ENCODE measurements around the gene RABGAP1L. TPM values are rescaled to one million over a fixed set of nuclear protein-coding genes. Genes with fewer than 3 reads are reported as not detected.
"Not testable (repeated sequence)": the region's sequence is repeated elsewhere in the genome, so short reads cannot be mapped to it uniquely, and the experiment has no call there.

RABGAP1L gene
- polyA plus RNA-seq, 4 donors = 20.6 to 53.9 (median 25.1) TPM

- H3K27ac ChIP-seq (ENCODE audit: low read depth in 1 of 3, low read length in 2 of 3) = no peak overlapping the region
- no peak overlapping the region for H3K4me3 ChIP-seq (ENCODE audit: low read depth in 1 of 3, low read length in 3 of 3)
- FAIRE-seq (no peak), DNase-seq (no peak)
- no peaks in the 10 kb centered on the region for H3K9me3 ChIP-seq (ENCODE audit: control insufficient read depth in 2 of 2, insufficient read depth in 1 of 2, low read depth in 1 of 2, low read length in 1 of 2)
- H3K36me3 ChIP-seq (ENCODE audit: control insufficient read depth in 3 of 3, insufficient read depth in 2 of 3, low read depth in 1 of 3, low read length in 3 of 3) = peaks cover 0 to 4% (median 0%) of the 10 kb centered on the region in 3 donors
- WGBS, 3 donors = 43 to 71% (median 44%) methylated on average over 2 of the region's 2 CpGs
- H3K27me3 ChIP-seq (ENCODE audit: control insufficient read depth in 3 of 3, insufficient read depth in 3 of 3, low read length in 3 of 3) = no peaks in the 10 kb centered on the region
- peaks cover 0 to 4% (median 0%) of the 10 kb centered on the region in 3 donors for H3K4me1 ChIP-seq (ENCODE audit: control insufficient read depth in 3 of 3, insufficient read depth in 2 of 3, low read depth in 1 of 3, low read length in 2 of 3)
Measured at GRCh38 chr1:174809755-174810280, 650.5 kb downstream of the RABGAP1L start.

DNA sequence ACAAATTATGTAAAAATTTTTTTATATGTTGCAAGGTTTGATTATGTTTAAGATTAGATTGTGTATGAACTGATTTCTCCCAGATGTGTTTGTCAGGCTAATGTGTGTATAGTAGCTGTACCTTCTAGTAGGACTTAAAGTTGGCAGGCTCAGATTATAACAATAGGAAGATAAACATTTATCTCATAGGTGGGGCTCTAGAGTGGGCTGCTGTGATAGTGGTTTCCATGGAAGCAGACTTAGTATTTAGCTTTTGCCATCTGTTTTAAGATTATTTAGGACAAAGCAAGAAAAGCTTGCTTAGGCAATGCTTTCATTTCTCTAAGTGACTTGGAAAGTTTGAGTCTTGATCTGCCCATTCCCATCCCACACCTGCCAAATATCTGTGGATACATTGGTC lies 652.7 kb downstream of the RABGAP1L start:
- FAIRE-seq = no peak

DNA sequence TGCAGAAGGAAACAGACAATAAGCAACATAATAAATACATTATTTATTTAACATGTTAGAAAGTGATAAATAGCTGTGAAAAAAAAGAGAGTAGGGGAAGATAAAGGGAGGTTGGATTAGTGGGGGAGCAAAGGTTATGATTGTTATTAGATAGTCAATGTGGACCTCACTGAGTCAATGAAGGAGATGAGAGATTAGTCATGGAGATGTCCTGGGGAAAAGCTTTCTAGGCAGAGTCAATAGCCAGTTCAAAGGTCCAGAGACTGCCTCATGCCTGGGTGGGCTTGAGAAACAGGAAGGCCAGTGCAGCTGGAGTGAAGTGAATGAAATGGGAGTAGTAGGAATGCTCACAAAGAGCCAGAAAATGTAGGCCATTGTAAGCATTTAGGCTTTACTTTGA lies 653.3 kb downstream of the RABGAP1L start:
- peaks cover 0 to 4% (median 0%) of the 10 kb centered on the region in 3 donors for H3K4me1 ChIP-seq (ENCODE audit: control insufficient read depth in 3 of 3, insufficient read depth in 2 of 3, low read depth in 1 of 3, low read length in 2 of 3)
- DNase-seq = peak in 1 of 2 donors; percentile 50
- no peak overlapping the region for H3K27ac ChIP-seq (ENCODE audit: low read depth in 1 of 3, low read length in 2 of 3)
- H3K36me3 ChIP-seq (ENCODE audit: control insufficient read depth in 3 of 3, insufficient read depth in 2 of 3, low read depth in 1 of 3, low read length in 3 of 3) = peaks cover 0 to 4% (median 0%) of the 10 kb centered on the region in 3 donors
- H3K9me3 ChIP-seq (ENCODE audit: control insufficient read depth in 2 of 2, insufficient read depth in 1 of 2, low read depth in 1 of 2, low read length in 1 of 2) = no peaks in the 10 kb centered on the region
- H3K4me3 ChIP-seq (ENCODE audit: low read depth in 1 of 3, low read length in 3 of 3) = no peak overlapping the region
- no peak for FAIRE-seq
- H3K27me3 ChIP-seq (ENCODE audit: control insufficient read depth in 3 of 3, insufficient read depth in 3 of 3, low read length in 3 of 3) = no peaks in the 10 kb centered on the region

More for the DNA sequence above, 652.7 kb downstream of the RABGAP1L start:
- Histone ChIP-seq H3K27me3 (ENCODE audit: control insufficient read depth in 3 of 3, insufficient read depth in 3 of 3, low read length in 3 of 3) (no peaks in the 10 kb centered on the region), H3K27ac (ENCODE audit: low read depth in 1 of 3, low read length in 2 of 3) (no peak overlapping the region), H3K36me3 (ENCODE audit: control insufficient read depth in 3 of 3, insufficient read depth in 2 of 3, low read depth in 1 of 3, low read length in 3 of 3) (peaks cover 0 to 4% (median 0%) of the 10 kb centered on the region in 3 donors), H3K4me1 (ENCODE audit: control insufficient read depth in 3 of 3, insufficient read depth in 2 of 3, low read depth in 1 of 3, low read length in 2 of 3) (peaks cover 0 to 4% (median 0%) of the 10 kb centered on the region in 3 donors), H3K9me3 (ENCODE audit: control insufficient read depth in 2 of 2, insufficient read depth in 1 of 2, low read depth in 1 of 2, low read length in 1 of 2) (no peaks in the 10 kb centered on the region), H3K4me3 (ENCODE audit: low read depth in 1 of 3, low read length in 3 of 3) (no peak overlapping the region)
- DNase-seq = no peak

DNA sequence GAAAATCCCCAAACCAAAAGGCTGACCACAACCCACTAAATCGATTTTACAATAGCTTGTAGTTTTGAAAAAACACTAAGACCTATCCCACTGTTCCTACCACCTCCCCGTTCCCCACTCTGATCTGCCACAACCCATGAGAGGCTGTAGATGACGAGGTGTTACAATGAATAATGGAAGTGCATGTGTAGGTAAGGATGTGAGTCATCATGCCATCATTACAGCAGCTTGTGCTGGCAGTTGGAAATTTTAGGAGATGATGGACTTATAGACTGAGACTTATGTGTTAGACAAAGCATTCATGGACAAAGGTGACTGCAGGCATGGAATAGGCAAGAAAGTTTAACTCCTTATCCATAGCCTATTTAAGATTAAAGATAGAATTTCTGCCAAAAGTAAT lies 655.7 kb downstream of the RABGAP1L start:
- 73 to 81% (median 78%) methylated on average over 3 of the region's 3 CpGs for WGBS, 3 donors
- H3K4me3 ChIP-seq (ENCODE audit: low read depth in 1 of 3, low read length in 3 of 3) = no peak overlapping the region
- no peaks in the 10 kb centered on the region for H3K27me3 ChIP-seq (ENCODE audit: control insufficient read depth in 3 of 3, insufficient read depth in 3 of 3, low read length in 3 of 3)
- DNase-seq (no peak), FAIRE-seq (no peak)
- no peak overlapping the region for H3K27ac ChIP-seq (ENCODE audit: low read depth in 1 of 3, low read length in 2 of 3)
- H3K9me3 ChIP-seq (ENCODE audit: control insufficient read depth in 2 of 2, insufficient read depth in 1 of 2, low read depth in 1 of 2, low read length in 1 of 2) = no peaks in the 10 kb centered on the region
- no peaks in the 10 kb centered on the region for H3K36me3 ChIP-seq (ENCODE audit: control insufficient read depth in 3 of 3, insufficient read depth in 2 of 3, low read depth in 1 of 3, low read length in 3 of 3)
- peaks cover 0 to 4% (median 0%) of the 10 kb centered on the region in 3 donors for H3K4me1 ChIP-seq (ENCODE audit: control insufficient read depth in 3 of 3, insufficient read depth in 2 of 3, low read depth in 1 of 3, low read length in 2 of 3)

DNA sequence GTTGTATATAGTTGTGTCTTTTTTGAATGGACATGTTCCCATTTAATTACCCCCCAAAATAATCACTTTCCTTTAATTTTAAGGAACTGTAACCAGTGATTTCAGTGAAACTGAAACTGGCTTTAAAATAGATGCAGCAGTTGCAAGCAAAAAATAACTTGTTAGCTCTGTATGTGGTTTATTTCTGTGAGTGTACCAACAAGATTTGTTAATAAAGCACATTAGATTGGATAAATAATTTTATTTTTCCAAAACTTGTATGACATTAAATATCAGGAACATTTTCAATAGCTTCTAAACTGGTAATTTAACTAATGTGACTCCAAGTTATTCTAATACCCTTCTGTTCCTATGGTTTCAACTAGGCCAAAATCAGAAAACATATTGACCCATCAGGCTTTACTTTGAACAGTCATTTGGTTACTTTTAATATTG lies 656.2 kb downstream of the RABGAP1L start:
- peaks cover 0 to 4% (median 0%) of the 10 kb centered on the region in 3 donors for H3K4me1 ChIP-seq (ENCODE audit: control insufficient read depth in 3 of 3, insufficient read depth in 2 of 3, low read depth in 1 of 3, low read length in 2 of 3)
- FAIRE-seq (no peak), DNase-seq (no peak)
- H3K36me3 ChIP-seq (ENCODE audit: control insufficient read depth in 3 of 3, insufficient read depth in 2 of 3, low read depth in 1 of 3, low read length in 3 of 3) = no peaks in the 10 kb centered on the region
- no peak overlapping the region for H3K4me3 ChIP-seq (ENCODE audit: low read depth in 1 of 3, low read length in 3 of 3)
- no peak overlapping the region for H3K27ac ChIP-seq (ENCODE audit: low read depth in 1 of 3, low read length in 2 of 3)
- H3K27me3 ChIP-seq (ENCODE audit: control insufficient read depth in 3 of 3, insufficient read depth in 3 of 3, low read length in 3 of 3) = no peaks in the 10 kb centered on the region
- no peaks in the 10 kb centered on the region for H3K9me3 ChIP-seq (ENCODE audit: control insufficient read depth in 2 of 2, insufficient read depth in 1 of 2, low read depth in 1 of 2, low read length in 1 of 2)

DNA sequence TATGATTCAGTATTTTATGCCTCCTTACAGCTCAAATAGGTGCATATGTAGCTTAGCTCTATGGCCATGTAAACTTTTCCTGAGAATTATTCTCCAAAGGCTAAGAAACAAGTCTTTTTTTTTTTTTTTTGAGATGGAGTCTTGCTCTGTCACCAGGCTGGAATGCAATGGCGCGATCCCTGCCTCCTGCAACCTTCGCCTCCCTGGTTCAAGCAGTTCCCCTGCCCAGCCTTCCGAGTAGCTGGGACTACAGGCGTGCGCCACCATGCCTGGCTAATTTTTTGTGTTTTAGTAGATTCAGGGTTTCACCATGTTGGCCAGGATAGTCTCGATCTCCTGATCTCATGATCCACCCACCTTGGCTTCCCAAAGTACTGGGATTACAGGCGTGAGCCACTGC lies 657.3 kb downstream of the RABGAP1L start:
- 96 to 98% (median 98%) methylated on average over 8 of the region's 8 CpGs for WGBS, 3 donors
- not testable (repeated sequence) for H3K36me3 ChIP-seq (ENCODE audit: control insufficient read depth in 3 of 3, insufficient read depth in 2 of 3, low read depth in 1 of 3, low read length in 3 of 3); DNase-seq; H3K9me3 ChIP-seq (ENCODE audit: control insufficient read depth in 2 of 2, insufficient read depth in 1 of 2, low read depth in 1 of 2, low read length in 1 of 2); H3K4me1 ChIP-seq (ENCODE audit: control insufficient read depth in 3 of 3, insufficient read depth in 2 of 3, low read depth in 1 of 3, low read length in 2 of 3); H3K27ac ChIP-seq (ENCODE audit: low read depth in 1 of 3, low read length in 2 of 3); FAIRE-seq; H3K27me3 ChIP-seq (ENCODE audit: control insufficient read depth in 3 of 3, insufficient read depth in 3 of 3, low read length in 3 of 3); H3K4me3 ChIP-seq (ENCODE audit: low read depth in 1 of 3, low read length in 3 of 3)

GRCh38 chr1:174818014-174818616 lies 658.8 kb downstream of the RABGAP1L start:
- Histone ChIP-seq H3K27ac (ENCODE audit: low read depth in 1 of 3, low read length in 2 of 3) (no peak overlapping the region), H3K4me1 (ENCODE audit: control insufficient read depth in 3 of 3, insufficient read depth in 2 of 3, low read depth in 1 of 3, low read length in 2 of 3) (no peaks in the 10 kb centered on the region), H3K4me3 (ENCODE audit: low read depth in 1 of 3, low read length in 3 of 3) (no peak overlapping the region), H3K27me3 (ENCODE audit: control insufficient read depth in 3 of 3, insufficient read depth in 3 of 3, low read length in 3 of 3) (no peaks in the 10 kb centered on the region), H3K36me3 (ENCODE audit: control insufficient read depth in 3 of 3, insufficient read depth in 2 of 3, low read depth in 1 of 3, low read length in 3 of 3) (no peaks in the 10 kb centered on the region), H3K9me3 (ENCODE audit: control insufficient read depth in 2 of 2, insufficient read depth in 1 of 2, low read depth in 1 of 2, low read length in 1 of 2) (no peaks in the 10 kb centered on the region)
- no peak for FAIRE-seq
- WGBS, 3 donors = 76 to 78% (median 76%) methylated on average over 4 of the region's 4 CpGs
- DNase-seq = no peak

GRCh38 chr1:174818951-174819350 lies 659.6 kb downstream of the RABGAP1L start:
- FAIRE-seq (no peak), DNase-seq (peak in 1 of 2 donors; percentile 56)
- H3K36me3 ChIP-seq (ENCODE audit: control insufficient read depth in 3 of 3, insufficient read depth in 2 of 3, low read depth in 1 of 3, low read length in 3 of 3) = no peaks in the 10 kb centered on the region
- no peak overlapping the region for H3K4me3 ChIP-seq (ENCODE audit: low read depth in 1 of 3, low read length in 3 of 3)
- no peaks in the 10 kb centered on the region for H3K27me3 ChIP-seq (ENCODE audit: control insufficient read depth in 3 of 3, insufficient read depth in 3 of 3, low read length in 3 of 3)
- peak overlapping the region in 1 of 3 donors; percentile 41 for H3K27ac ChIP-seq (ENCODE audit: low read depth in 1 of 3, low read length in 2 of 3)
- 84 to 98% (median 89%) methylated on average over 1 of the region's 1 CpG for WGBS, 3 donors
- no peaks in the 10 kb centered on the region for H3K9me3 ChIP-seq (ENCODE audit: control insufficient read depth in 2 of 2, insufficient read depth in 1 of 2, low read depth in 1 of 2, low read length in 1 of 2)
- H3K4me1 ChIP-seq (ENCODE audit: control insufficient read depth in 3 of 3, insufficient read depth in 2 of 3, low read depth in 1 of 3, low read length in 2 of 3) = no peaks in the 10 kb centered on the region

DNA sequence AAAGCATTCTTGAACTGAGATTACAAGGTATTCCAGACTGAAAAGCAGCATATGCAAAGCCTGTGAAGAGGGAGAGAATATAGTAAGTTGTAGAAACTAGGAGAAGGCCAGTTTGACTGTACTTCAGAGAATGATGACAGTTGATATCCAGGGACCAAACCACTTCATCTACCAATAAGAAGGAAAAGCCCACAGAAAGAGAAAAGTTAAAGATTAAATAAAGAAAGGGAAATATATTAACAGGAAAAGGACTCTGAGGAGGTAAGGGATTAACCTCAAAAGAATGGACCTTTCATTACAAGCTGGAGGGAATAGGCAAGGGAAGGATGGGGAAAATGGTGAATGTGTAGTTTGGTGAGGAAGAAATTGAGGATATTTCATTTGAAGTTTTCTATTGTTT lies 660.3 kb downstream of the RABGAP1L start:
- no peaks in the 10 kb centered on the region for H3K9me3 ChIP-seq (ENCODE audit: control insufficient read depth in 2 of 2, insufficient read depth in 1 of 2, low read depth in 1 of 2, low read length in 1 of 2)
- no peaks in the 10 kb centered on the region for H3K27me3 ChIP-seq (ENCODE audit: control insufficient read depth in 3 of 3, insufficient read depth in 3 of 3, low read length in 3 of 3)
- no peaks in the 10 kb centered on the region for H3K4me1 ChIP-seq (ENCODE audit: control insufficient read depth in 3 of 3, insufficient read depth in 2 of 3, low read depth in 1 of 3, low read length in 2 of 3)
- H3K4me3 ChIP-seq (ENCODE audit: low read depth in 1 of 3, low read length in 3 of 3) = no peak overlapping the region
- DNase-seq (no peak), FAIRE-seq (no peak)
- no peaks in the 10 kb centered on the region for H3K36me3 ChIP-seq (ENCODE audit: control insufficient read depth in 3 of 3, insufficient read depth in 2 of 3, low read depth in 1 of 3, low read length in 3 of 3)
- H3K27ac ChIP-seq (ENCODE audit: low read depth in 1 of 3, low read length in 2 of 3) = no peak overlapping the region
